ENCODE results near the gene PSMB3. TPM values are rescaled to one million over a fixed set of nuclear protein-coding genes. Genes with fewer than 3 reads are reported as not detected.

Gene PSMB3
- total RNA-seq, 1 experiment from 2014 or later: 346 TPM

DNA sequence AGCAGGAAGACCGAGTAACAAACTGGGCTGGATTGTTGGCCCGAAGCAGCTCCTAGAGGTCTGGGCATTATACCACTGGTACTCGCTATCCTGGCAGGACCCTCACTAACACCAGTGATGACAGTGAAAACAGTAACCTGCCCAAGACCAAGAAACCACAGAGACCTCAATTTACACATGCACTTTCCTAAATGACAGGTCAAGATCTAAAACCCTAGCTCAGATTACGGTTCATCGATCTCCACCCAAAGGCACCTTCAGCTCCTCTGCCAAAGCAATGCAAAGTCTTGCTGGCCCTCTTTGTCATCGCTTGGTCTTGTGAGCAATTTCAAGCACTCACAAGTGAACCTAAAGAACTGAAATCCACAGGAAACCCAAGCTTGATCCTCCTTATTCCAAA is 45.3 kb downstream of the PSMB3 start:
- Histone ChIP-seq H3K36me3 (ENCODE audit: control insufficient read depth in 1 of 2, insufficient read depth in 2 of 2, low read length in 2 of 2) (peaks cover 10 to 18% of the 10 kb centered on the region in 2 experiments; a peak in 3 of 4 replicates), H3K9me3 (ENCODE audit: control insufficient read depth in 1 of 2, insufficient read depth in 1 of 2, low read depth in 1 of 2, low read length in 2 of 2) (no peaks in the 10 kb centered on the region), H3K4me2 (ENCODE audit: low read length) (peak overlapping the region; percentile 85), H3K4me1 (ENCODE audit: control insufficient read depth in 1 of 2, insufficient read depth in 2 of 2, low read length in 2 of 2) (peaks cover 11 to 20% of the 10 kb centered on the region in 2 experiments), H4K20me1 (ENCODE audit: insufficient read depth) (no peaks in the 10 kb centered on the region), H3K9me2 (ENCODE audit: insufficient read depth) (no peaks in the 10 kb centered on the region), H3K9ac (ENCODE audit: low read length) (peak overlapping the region; percentile 80), H3K27ac (ENCODE audit: low read depth, low read length) (no peak overlapping the region), H3K4me3 (replicated peaks in 1 of 2; ENCODE audit: low read depth in 1 of 2, low read length in 2 of 2) (peak overlapping the region; percentile 83 to 85), H3K79me2 (ENCODE audit: insufficient read depth, low read length) (peaks cover 55% of the 10 kb centered on the region), H2AFZ (ENCODE audit: low read depth, low read length, poor library complexity, severe bottlenecking) (no peak overlapping the region), H3K27me3 (ENCODE audit: insufficient read depth, low read length) (no peaks in the 10 kb centered on the region)
- TF ChIP-seq POLR2A (IDR thresholded peaks at IDR 0.05; ENCODE audit: borderline replicate concordance, extremely low read depth, insufficient read depth, insufficient read length) (no peak), ZFX (IDR thresholded peaks at IDR 0.05) (no peak), SRF (IDR thresholded peaks at IDR 0.05; ENCODE audit: low read depth) (no peak), FOSL1 (IDR thresholded peaks at IDR 0.05; ENCODE audit: low read depth) (no peak), EZH2phosphoT487 (IDR thresholded peaks at IDR 0.05; ENCODE audit: borderline replicate concordance) (no peak), EGR1 (IDR thresholded peaks at IDR 0.05; ENCODE audit: low read depth) (no peak), CEBPB (IDR thresholded peaks at IDR 0.05; ENCODE audit: low read depth) (no peak), YY1 (IDR thresholded peaks at IDR 0.05; ENCODE audit: extremely low read depth, insufficient replicate concordance, low read depth, low read length) (no peak), EZH2 (IDR thresholded peaks at IDR 0.05) (no peak), JUND (IDR thresholded peaks at IDR 0.05) (no peak), ZNF274 (IDR thresholded peaks at IDR 0.05; ENCODE audit: low read depth, low read length) (no peak), CBX3 (IDR thresholded peaks at IDR 0.05; ENCODE audit: low read depth) (no peak), SP1 (IDR thresholded peaks at IDR 0.05; ENCODE audit: low read depth) (no peak)
- TF ChIP-seq, protein P1, sequence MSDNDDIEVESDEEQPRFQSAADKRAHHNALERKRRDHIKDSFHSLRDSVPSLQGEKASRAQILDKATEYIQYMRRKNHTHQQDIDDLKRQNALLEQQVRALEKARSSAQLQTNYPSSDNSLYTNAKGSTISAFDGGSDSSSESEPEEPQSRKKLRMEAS (IDR thresholded peaks at IDR 0.05): no peak
- TF ChIP-seq, protein P2, sequence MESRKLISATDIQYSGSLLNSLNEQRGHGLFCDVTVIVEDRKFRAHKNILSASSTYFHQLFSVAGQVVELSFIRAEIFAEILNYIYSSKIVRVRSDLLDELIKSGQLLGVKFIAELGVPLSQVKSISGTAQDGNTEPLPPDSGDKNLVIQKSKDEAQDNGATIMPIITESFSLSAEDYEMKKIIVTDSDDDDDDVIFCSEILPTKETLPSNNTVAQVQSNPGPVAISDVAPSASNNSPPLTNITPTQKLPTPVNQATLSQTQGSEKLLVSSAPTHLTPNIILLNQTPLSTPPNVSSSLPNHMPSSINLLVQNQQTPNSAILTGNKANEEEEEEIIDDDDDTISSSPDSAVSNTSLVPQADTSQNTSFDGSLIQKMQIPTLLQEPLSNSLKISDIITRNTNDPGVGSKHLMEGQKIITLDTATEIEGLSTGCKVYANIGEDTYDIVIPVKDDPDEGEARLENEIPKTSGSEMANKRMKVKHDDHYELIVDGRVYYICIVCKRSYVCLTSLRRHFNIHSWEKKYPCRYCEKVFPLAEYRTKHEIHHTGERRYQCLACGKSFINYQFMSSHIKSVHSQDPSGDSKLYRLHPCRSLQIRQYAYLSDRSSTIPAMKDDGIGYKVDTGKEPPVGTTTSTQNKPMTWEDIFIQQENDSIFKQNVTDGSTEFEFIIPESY (IDR thresholded peaks at IDR 0.05; ENCODE audit: extremely low read depth, insufficient replicate concordance, low read length): no peak
- TF ChIP-seq, protein P3, sequence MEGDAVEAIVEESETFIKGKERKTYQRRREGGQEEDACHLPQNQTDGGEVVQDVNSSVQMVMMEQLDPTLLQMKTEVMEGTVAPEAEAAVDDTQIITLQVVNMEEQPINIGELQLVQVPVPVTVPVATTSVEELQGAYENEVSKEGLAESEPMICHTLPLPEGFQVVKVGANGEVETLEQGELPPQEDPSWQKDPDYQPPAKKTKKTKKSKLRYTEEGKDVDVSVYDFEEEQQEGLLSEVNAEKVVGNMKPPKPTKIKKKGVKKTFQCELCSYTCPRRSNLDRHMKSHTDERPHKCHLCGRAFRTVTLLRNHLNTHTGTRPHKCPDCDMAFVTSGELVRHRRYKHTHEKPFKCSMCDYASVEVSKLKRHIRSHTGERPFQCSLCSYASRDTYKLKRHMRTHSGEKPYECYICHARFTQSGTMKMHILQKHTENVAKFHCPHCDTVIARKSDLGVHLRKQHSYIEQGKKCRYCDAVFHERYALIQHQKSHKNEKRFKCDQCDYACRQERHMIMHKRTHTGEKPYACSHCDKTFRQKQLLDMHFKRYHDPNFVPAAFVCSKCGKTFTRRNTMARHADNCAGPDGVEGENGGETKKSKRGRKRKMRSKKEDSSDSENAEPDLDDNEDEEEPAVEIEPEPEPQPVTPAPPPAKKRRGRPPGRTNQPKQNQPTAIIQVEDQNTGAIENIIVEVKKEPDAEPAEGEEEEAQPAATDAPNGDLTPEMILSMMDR (IDR thresholded peaks at IDR 0.05 in 2 of 3, conservative IDR thresholded peaks at IDR 0.05 in 1 of 3; ENCODE audit: borderline replicate concordance in 1 of 3, insufficient read depth in 1 of 3, low read depth in 2 of 3, low read length in 2 of 3): no peak
- POLR2A ChIA-PET: interaction anchor here (1.1 kb wide), 1 partner anchor 56 kb away, joined by 3 read pairs; the partner anchor contains the start of gene RPL23
- TSS peak; percentile 53 for BruUV-seq (replicated peaks)
- no peak for ATAC-seq
- no peak for DNase-seq (ENCODE audit: low read depth, low spot score)
- RAD21 ChIA-PET (ENCODE audit: low non-redundant PET in 1 of 2, low total read pairs in 2 of 2, uncharacterized antibody in 2 of 2, unreplicated experiment in 2 of 2): no interaction called here
- intact Hi-C loops (cut with micrococcal nuclease): loop anchor here (5.0 kb wide), 1 partner anchor 46 kb away; the partner anchor contains the start of gene PSMB3
- CTCF ChIA-PET: no interaction called here

Data from HCT116 (cell line).